Liver (tissue), 3 donors: ENCODE data around the gene ZDHHC22.

ENCODE experiments used
- ATF3 ChIP-seq: IDR thresholded peaks from 2 replicates; pipeline ENCODE4 v1.6.1; 2016; ENCODE audit warnings: antibody characterized with exemption
- CTCF ChIP-seq: fragments of 150-350 bp; IDR thresholded peaks from 2 replicates; pipeline ENCODE4 v1.5.1; 2017; ENCODE audit warnings: improper control_type of control experiment, low read depth, low read length; ENCODE audit not compliant: missing input control
- MAX ChIP-seq: IDR thresholded peaks from 2 replicates; pipeline ENCODE4 v1.6.1; 2016; ENCODE audit warnings: antibody characterized with exemption
- RAD21 ChIP-seq, 2 donors: IDR thresholded peaks; 2 replicates each; pipeline ENCODE4 v1.6.1; 2016; ENCODE audit warnings: antibody characterized with exemption in 2 of 2, mild to moderate bottlenecking in 2 of 2
- REST ChIP-seq: IDR thresholded peaks from 2 replicates; pipeline ENCODE4 v1.6.1; 2016; ENCODE audit warnings: antibody characterized with exemption, mild to moderate bottlenecking
- RXRA ChIP-seq, 2 donors: IDR thresholded peaks; 2 replicates each; pipeline ENCODE4 v1.6.1; 2017 to 2018; ENCODE audit warnings: antibody characterized with exemption in 2 of 2, mild to moderate bottlenecking in 1 of 2
- donor health status: healthy.
- donor health status: healthy.

- TF ChIP-seq CTCF, result no peak
- no peak for TF ChIP-seq RAD21 (IDR thresholded peaks at IDR 0.05)
- TF ChIP-seq ATF3, result no peak
- TF ChIP-seq MAX, result no peak
- no peak for TF ChIP-seq RXRA (IDR thresholded peaks at IDR 0.05)
- TF ChIP-seq REST, result no peak
Measured at GRCh38 chr14:77123381-77124325, 17.9 kb downstream of the ZDHHC22 start.
